Measurements from ENCODE around the gene SDC4.

The SDC4 gene

GRCh38 chr20:45318948-45319347 lies 29.3 kb downstream of the SDC4 start:
- DNase-seq (ENCODE audit: low spot score): no peak

- no peak for DNase-seq (ENCODE audit: low spot score)
These were observed 29.8 kb downstream of the SDC4 start for GRCh38 chr20:45318386-45318939.

- no peak for DNase-seq (ENCODE audit: low spot score)
These were observed 30.4 kb downstream of the SDC4 start for GRCh38 chr20:45317826-45318225.

GRCh38 chr20:45316150-45317080 lies 31.8 kb downstream of the SDC4 start:
- DNase-seq (ENCODE audit: low spot score): no peak

- DNase-seq (ENCODE audit: low spot score): no peak
These were observed 32.6 kb downstream of the SDC4 start for GRCh38 chr20:45315672-45316071.

GRCh38 chr20:45313943-45314342 lies 34.3 kb downstream of the SDC4 start:
- DNase-seq (ENCODE audit: low spot score): no peak

- no peak for DNase-seq (ENCODE audit: low spot score)
These were observed 35.0 kb downstream of the SDC4 start for GRCh38 chr20:45313065-45313695.

- no peak for DNase-seq (ENCODE audit: low spot score)
These were observed 36.0 kb downstream of the SDC4 start for GRCh38 chr20:45312241-45312640.

- peak; percentile 95 for DNase-seq (ENCODE audit: low spot score)
These were observed 36.5 kb downstream of the SDC4 start for GRCh38 chr20:45311589-45312211.

GRCh38 chr20:45309075-45309474 lies 39.1 kb downstream of the SDC4 start:
- no peak for DNase-seq (ENCODE audit: low spot score)

- DNase-seq (ENCODE audit: low spot score): no peak
These were observed 40.0 kb downstream of the SDC4 start, which contains the start of gene MATN4 for GRCh38 chr20:45308117-45308778. Gene MATN4, minus strand, starts transcription at chr20:45308299. Its CDS starts 2,717 bp downstream, at chr20:45305582.

- no peak for DNase-seq (ENCODE audit: low spot score)
These were observed 41.1 kb downstream of the SDC4 start for GRCh38 chr20:45307076-45307640.

- peak; percentile 73 for DNase-seq (ENCODE audit: low spot score)
These were observed 41.7 kb downstream of the SDC4 start, which contains the start of gene RBPJL for GRCh38 chr20:45306431-45306982. Gene RBPJL, plus strand, starts transcription at chr20:45306840. Its CDS starts 83 bp downstream, at chr20:45306923.

- DNase-seq (ENCODE audit: low spot score): no peak
These were observed 43.0 kb downstream of the SDC4 start for GRCh38 chr20:45305262-45305661.

- no peak for DNase-seq (ENCODE audit: low spot score)
These were observed 43.7 kb downstream of the SDC4 start for GRCh38 chr20:45304464-45304999.

- no peak for DNase-seq (ENCODE audit: low spot score)
These were observed 44.4 kb downstream of the SDC4 start for GRCh38 chr20:45303586-45304463.

GRCh38 chr20:45301824-45302271 lies 46.4 kb downstream of the SDC4 start:
- no peak for DNase-seq (ENCODE audit: low spot score)

GRCh38 chr20:45300961-45301360 lies 47.3 kb downstream of the SDC4 start:
- DNase-seq (ENCODE audit: low spot score): peak; percentile 88

- DNase-seq (ENCODE audit: low spot score): no peak
These were observed 48.4 kb downstream of the SDC4 start for GRCh38 chr20:45299786-45300185.
